Central memory CD4-positive, alpha-beta T cell (primary cell): ENCODE measurements around the gene IRAK1BP1.
A peak's percentile ranks its signal among the peaks of the same experiment; 100 is the strongest.
"Not testable (repeated sequence)": the region's sequence is repeated elsewhere in the genome, so short reads cannot be mapped to it uniquely, and the experiment has no call there.

Source experiments
- DNase-seq: peaks from one replicate; pipeline ENCODE4 v3.0.0; 2022
- total RNA-seq, 3 experiments: gene quantifications; one replicate each; lab custom pipeline; 2026; lab: John Stamatoyannopoulos, UW

The IRAK1BP1 gene
- 6.9 to 14.0 (median 7.3) reads per million in 3 experiments for total RNA-seq

DNA sequence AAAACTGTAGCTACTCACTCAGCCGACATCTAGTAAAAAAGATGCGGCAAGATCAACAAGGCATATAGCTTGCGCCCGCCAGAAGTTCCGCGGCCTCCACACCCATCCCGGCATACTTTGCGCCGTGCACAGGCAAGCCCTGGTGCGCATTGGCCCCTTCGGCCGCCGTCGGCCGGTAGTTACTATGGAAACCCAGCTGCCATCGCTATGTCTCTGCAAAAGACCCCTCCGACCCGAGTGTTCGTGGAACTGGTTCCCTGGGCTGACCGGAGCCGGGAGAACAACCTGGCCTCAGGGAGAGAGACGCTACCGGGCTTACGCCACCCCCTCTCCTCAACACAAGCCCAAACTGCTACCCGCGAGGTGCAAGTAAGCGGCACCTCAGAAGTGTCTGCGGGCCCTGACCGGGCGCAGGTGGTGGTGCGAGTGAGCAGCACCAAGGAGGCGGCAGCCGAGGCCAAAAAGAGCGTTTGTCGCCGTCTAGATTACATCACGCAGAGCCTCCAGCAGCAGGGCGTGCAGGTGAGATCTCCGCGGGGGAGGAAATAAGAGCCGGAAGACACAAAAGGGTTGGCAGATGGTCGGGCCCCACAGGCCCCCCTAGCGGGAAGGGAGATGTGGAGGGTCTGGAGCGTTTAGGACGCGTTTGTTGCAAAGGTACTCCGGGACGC, at the start of gene IRAK1BP1:
Gene IRAK1BP1 (plus strand): TSS at position 182 of the 671 bp plus-strand sequence. CDS start 26 bp downstream, at position 208.
- peak; percentile 71 for DNase-seq

DNA sequence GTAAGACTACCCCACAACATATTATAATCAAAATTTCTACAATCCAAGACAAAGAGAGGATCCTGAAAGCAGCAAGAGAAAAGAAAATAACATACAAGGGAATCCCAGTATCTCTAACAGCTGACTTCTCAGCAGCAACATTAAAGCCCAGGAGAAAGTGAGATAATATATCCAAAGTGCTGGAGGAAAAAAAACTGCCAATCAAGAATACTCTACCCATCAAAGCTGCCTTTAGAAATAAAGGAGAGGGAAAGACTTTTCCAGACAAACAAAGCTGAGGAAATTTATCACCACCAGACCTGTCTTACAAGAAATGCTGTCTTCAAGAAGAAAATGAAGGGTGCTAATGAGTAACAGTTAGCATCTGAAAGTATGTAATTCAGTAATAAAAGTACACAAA, 43.3 kb upstream of the IRAK1BP1 start:
- no peak for DNase-seq

GRCh38 chr6:78829407-78829806, 37.9 kb upstream of the IRAK1BP1 start:
- DNase-seq = no peak

DNA sequence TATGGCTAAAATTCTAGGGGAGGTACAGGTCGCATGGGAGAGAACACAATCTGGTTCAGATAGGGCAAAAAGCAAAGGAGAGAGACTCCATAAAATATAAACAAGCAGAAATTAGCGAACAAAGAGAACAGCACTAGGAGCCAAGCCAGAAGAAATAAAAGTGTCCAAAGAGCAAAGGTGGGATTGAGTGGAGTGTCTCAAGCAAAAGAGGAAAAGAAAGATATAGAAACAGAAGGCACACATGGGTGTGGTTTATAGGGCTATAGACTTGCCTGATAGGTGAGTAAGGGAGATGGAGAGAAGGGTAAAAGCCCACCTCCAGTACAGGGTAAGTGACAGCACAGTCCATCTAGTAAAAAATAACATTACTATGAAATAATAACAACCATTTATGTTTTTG, 36.5 kb upstream of the IRAK1BP1 start:
- no peak for DNase-seq

DNA sequence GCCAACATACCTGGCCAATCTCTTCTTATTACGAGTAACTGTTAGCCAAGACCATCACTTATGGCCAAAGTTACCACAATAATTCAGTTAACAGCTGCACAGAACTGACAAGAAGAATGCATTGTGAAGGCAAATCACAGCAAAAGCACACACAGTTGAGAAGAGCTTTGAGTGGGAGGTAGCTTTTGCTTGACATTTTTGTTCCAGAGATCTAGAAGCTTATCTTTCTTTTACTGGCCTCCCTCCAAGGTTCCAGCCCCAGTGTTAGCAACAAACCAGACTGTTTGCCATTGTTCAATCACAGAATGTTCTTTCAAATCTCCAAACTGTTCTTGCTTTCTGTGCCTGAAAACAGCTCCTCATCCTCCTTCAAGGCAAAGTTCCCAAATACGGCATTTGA, 35.9 kb upstream of the IRAK1BP1 start:
- no peak for DNase-seq

GRCh38 chr6:78832091-78832808, 35.1 kb upstream of the IRAK1BP1 start:
- no peak for DNase-seq

DNA sequence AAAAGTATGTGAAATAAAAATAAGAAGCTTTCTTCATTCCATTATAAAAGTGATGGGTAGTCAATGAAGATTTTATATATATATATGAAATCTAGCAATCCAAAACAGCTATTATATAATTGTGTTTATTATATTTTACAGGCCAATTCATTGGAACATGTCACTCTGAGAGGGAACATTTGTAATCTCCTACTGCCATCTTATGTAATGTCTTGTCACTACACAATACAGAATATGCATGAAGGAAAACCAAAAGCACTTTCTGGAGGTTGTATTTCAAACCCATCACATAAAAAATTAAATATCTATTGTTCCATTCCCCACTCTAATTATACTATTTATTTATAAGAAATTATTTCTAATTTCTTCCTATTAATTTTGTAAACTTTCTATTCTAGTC, 31.5 kb upstream of the IRAK1BP1 start:
- no peak for DNase-seq

DNA sequence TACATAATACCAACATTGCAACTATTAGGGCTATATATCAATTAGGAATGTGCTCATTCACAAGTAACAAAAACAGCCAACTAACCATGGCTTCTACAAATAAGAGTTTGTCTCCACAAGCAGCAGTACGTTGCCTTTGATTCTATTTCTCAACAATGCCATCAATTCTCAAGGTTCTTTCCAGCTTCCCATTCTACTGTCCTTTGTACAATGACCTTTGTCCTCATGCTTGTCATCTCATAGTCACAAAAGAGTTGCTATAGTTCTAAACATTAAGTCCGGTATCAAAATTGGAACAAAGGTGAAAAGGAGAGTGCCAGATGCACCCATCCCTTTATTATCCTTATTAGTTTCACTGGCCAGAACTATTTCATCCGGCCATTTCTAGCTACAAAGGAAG, 30.8 kb upstream of the IRAK1BP1 start:
- DNase-seq = no peak

DNA sequence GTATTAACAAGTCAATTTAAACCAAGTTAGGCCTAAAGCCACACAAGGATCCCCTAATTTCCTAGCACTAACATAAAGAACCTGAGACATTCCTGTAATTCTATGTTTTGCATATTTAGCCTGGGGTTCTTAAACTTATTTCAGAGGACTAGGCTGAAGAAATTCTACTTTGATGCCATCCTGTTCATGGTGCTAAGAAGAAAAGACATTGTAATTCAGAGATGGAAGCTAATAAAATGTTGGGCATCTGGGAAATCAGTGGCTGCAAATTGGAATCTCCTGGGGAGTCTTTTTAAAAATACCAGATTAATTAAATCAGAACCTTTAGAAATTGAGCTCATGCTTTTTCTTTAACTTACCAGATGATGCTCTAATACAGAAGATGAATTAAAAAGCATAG, 26.2 kb upstream of the IRAK1BP1 start:
- no peak for DNase-seq

GRCh38 chr6:78842953-78843352, 24.4 kb upstream of the IRAK1BP1 start:
- DNase-seq = no peak

DNA sequence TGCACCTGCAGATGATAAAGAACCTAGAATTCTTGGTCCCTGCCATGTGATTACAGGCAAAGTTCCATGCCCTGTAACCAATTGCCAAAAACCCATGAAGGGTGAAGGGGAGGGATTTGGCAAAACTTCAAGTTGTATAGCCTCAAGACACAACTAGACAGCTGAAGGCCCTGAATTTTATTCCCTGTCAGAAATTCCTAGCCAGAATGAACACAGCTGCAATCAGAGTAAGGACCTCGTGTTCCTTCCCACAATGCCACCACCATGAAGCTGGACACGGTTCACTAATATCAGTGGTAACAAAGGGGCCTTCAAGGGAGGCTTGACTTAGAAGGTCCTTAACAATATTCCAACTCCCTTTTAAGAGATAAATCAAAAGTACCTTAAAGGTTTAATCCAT, 22.5 kb upstream of the IRAK1BP1 start:
- DNase-seq = no peak

GRCh38 chr6:78845567-78845966, 21.8 kb upstream of the IRAK1BP1 start:
- DNase-seq = no peak

GRCh38 chr6:78850621-78851020, 16.7 kb upstream of the IRAK1BP1 start:
- no peak for DNase-seq

DNA sequence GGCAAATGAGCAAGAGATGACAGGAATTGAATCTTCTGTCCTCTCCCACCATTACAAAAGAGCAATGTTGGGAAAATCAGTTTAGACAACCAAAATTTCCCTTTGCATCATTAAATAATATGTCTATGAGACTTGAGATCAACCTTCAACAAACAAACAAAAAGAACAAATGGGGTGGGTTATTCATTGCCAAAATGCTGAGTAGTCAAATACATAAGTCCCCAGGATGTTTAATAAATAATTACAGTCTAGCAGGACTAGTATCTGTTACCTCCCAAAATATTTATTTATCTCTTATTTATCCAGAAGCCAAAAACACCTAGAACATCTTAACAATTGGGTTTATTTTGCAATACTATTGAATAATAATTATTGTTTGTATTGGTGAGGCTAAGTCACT, 16.2 kb upstream of the IRAK1BP1 start:
- DNase-seq = no peak

DNA sequence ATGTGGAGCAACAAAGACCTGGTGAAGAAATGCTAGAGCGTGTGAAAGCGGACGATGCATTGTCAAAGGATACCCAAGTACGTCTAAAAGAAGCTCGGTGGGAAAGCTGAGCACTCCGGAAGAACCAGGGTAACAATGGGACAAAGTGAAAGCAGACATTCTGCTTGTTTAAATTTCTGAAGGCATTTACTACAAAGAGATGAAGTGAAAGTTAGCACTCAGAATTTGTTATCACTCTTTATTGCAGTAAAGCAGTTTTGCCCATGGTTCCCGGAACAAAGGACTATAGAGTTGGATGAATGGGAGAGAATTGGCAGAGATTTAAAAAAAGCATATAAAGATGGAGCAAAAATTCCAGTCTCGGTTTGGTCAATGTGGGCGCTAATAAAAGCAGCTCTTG, 12.8 kb upstream of the IRAK1BP1 start:
- DNase-seq = no peak

- not testable (repeated sequence) for DNase-seq
These were observed 8.9 kb upstream of the IRAK1BP1 start for GRCh38 chr6:78858339-78858938.

GRCh38 chr6:78861509-78861908, 5.8 kb upstream of the IRAK1BP1 start:
- no peak for DNase-seq

DNA sequence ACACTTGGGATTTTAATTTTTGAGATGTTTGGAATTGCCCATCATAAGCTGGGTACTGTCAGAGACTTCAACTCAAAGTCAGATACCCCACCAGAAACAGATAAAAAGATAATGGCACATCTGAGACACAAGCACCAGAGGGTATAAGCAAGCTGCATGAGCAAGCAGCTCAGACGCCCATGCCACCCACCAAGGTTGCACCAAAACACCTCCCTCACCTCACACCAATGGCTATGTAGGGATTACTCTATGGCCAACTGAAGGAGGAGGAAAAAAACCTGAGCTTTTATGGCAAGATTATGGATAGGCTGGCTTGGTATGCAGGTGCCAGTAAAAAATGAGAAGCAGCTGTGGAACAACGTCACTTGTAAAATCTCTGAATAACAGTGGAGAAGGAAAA, 3.8 kb upstream of the IRAK1BP1 start:
- DNase-seq = no peak

DNA sequence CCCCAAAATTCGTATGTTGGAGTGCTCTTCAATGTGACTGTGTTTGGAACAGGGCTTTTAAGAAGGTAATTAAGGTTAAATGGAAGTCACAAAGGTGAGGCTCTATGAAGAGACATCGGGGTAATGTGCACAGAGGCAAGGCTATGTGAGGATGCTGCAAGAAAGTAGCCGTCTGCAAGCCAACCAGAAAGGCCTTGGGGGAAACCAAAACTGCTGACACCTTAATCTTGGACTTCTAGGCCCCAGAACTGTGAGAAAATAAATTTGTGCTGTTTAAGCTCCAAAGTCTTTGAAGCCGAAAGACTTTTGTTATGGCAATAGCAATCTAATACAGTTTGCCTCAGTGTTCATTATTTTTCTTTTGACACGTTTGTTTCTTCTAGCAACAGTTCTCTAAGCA, 2.4 kb upstream of the IRAK1BP1 start:
- DNase-seq = no peak

GRCh38 chr6:78867020-78867369, 356 bp upstream of the IRAK1BP1 start:
- DNase-seq = no peak

GRCh38 chr6:78868116-78868515, 765 bp downstream of the IRAK1BP1 start:
- no peak for DNase-seq

- DNase-seq = no peak
These were observed 8.2 kb downstream of the IRAK1BP1 start for GRCh38 chr6:78875505-78875904.

DNA sequence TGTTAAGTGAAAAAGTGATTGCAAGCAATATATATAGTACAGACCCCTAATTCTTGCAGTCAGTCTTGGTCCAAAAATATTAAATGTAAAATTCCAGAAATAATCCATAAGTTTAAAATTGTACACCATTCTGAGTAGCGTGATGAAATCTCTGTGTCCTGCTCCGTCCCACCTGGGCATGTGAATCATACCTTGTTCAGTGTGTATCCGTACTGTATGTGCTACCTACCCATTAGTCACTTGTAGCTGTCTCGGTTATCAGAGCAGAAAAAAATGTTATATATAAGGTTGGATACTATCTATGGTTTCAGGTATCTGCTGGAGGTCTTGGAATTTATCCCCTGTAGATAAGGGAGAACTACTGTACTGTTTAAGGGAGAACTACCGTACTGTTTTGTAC, 16.3 kb downstream of the IRAK1BP1 start:
- DNase-seq = no peak

GRCh38 chr6:78889901-78890300, 22.6 kb downstream of the IRAK1BP1 start:
- DNase-seq = not testable (repeated sequence)
